Stromal cell of bone marrow (primary cell): ENCODE measurements around the gene TMEM108.
A peak's percentile ranks its signal among the peaks of the same experiment; 100 is the strongest.
"Not testable (repeated sequence)": the region's sequence is repeated elsewhere in the genome, so short reads cannot be mapped to it uniquely, and the experiment has no call there.

Experiments
- DNase-seq: peaks from one replicate; pipeline ENCODE4 v3.0.0-alpha.2; 2012; ENCODE audit warnings: low read depth

Gene TMEM108

DNA sequence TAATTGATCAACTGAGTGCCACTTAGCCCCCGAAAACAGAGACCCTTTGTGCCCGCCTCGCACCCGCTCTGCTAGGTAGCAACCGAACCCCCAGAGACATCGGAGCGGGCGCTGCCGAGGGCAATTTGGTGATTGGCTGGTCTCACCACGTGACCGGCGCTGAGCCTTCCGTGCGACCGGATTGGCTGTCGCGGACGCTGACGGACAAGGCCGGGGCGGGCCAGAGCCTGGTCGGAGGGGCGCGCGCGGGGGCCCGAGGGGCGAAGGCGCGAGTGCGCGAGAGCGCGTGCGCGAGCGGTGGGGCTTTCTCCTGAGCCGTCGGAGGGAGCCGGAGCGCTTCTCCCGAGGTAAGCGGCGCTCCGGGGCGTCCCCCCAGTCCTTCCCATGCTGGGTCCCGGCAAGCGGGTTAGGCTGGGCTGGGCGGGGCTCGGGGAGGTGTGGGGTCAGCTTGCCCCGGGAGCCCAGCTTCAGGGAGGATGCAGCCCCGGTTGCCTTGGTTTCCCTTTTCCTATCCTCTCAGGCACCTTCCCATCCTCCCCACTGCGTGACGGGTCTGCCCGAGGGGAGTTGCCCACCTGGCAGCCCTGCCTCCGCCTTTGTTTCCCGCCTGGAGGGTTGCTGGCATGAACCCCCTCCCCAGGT lies at the start of gene TMEM108:
Gene TMEM108, plus strand, starts transcription at position 303 of the 642 bp plus-strand sequence.
- peak; percentile 11 for DNase-seq

DNA sequence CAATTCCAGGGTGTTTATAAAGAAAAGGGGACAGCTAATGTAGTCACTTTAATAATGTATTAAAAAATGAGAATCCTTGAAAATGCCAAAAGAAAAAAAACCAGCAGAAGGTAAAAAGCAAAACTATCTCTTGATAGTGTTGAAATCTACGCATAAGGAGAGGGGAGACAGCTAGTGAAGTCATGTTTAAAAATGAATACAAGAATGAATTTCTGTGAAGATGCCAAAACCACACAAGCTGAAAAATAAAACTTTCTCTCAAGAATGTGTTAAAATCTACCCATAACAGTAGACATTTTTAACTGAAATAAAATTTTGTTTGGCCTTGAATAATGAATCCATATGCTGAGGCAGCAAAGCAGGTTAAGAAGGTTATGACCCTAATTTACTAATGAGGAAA lies 42.2 kb upstream of the TMEM108 start:
- no peak for DNase-seq

DNA sequence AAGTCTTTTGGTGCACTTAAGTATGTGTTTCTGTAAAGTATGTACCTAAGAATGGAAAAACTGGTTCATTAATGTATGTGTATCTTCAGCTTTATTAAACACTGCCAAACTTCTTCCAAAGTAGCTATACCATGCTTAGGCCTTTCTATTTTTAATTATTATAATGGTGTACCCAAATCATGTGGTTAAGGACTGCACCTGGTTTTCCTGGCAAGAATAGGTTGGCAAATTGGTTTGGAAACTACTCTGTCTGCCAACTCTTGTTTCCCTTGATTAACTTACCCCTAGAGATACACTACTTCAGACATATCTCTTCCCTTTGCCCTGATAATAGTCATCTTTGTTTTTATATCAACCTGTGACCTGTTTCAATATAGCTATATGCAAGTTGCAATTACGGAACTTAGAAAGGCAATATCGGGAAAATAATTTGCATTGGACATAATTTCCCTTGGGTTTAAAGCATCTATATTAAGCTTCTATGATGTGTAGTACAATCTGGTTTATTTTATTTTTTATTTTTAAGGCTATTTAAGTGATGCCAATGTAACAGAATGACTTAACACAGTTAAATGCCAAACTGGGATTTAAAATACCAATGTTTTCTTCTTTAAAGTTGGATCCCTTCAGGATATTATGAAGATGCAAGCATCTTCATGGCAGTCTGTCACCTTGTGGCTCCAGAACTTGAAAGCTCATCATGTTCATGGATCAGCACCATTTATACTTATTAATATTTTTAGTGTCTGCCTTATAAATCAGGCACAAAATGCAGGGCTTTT lies 40.6 kb upstream of the TMEM108 start:
- DNase-seq = no peak

DNA sequence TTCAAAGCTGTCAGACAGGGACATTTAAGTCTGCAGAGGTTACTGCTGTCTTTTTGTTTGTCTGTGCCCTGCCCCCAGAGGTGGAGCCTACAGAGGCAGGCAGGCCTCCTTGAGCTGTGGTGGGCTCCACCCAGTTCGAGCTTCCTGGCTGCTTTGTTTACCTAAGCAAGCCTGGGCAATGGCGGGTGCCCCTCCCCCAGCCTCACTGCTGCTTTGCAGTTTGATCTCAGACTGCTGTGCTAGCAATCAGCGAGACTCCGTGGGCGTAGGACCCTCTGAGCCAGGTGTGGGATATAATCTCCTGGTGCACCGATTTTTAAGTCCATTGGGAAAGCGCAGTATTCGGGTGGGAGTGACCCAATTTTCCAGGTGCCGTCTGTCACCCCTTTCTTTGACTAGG lies 33.2 kb upstream of the TMEM108 start:
- DNase-seq = not testable (repeated sequence)

DNA sequence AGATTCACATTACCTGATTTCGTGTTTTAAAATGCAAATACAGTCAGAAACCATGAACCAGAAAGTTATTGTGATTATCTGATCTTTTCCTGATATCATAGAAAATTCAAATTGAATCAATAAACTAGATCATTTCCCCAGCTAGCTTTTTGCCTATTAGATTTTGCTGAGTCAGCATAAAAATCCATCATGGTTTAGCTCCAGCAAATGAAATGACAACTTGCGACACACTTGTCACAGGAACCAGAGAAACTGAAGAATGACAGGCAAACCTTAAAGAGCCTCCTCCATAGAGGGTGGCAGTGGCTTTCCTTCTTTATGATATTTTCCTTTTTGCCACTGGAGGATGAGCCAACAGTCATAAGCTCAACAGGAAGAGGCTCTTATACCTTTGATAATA lies 30.6 kb upstream of the TMEM108 start:
- DNase-seq = no peak

DNA sequence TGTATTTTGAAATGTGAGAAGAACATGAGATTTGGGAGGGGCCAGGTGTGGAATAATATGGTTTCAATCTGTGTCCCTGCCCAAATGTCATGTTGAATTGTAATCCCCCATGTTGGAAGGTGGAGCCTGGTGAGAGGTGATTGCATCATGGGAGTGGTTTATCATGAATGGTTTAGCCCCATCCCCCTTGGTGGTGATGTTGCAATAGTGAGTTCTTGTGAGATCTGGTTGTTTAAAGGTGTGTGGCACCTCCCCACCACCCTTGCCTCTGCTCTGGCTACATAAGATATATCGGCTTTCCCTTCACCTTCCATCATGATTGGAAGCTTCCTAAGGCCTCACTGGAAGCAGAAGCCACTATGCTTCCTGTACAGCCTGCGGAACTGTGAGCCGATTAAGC lies 23.9 kb upstream of the TMEM108 start:
- no peak for DNase-seq

DNA sequence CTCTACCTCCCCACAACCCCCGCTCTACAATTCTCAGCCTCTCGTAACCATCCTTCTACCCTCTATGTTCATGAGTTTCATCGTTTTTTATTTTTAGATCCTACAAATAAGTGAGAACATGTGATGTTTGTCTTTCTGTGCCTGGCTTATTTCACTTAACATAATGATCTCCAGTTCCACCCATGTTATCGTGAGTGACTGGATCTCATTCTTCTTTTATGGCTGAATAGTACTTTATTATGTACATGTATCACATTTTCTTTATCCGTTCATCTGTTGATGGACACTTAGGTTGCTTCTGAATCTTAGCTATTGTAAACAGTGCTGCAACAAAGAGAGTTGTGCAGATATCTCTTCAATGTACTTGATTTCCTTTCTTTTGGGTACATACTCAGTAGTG lies 22.6 kb upstream of the TMEM108 start:
- not testable (repeated sequence) for DNase-seq

DNA sequence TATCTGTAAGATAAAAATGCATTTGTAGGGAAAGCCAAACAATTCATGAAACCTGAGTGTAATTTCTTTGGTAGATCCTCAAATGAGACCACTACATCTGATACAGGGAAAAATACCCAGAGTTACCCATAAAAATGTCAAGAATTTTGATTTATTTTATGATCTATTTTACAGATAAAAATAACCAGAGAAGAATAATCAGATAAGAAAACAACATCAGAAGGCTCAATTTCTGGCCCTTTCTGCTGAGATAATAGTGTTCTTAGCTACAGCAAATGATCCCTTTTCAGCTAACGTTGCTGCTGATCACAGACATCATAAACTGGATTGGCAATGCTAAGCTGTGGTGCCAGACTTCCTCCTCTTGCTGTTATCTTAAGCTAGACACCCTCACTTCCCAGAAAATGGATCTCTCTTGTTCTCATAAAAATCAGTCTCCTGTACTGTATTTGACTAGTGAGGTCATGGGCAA lies 21.3 kb upstream of the TMEM108 start:
- no peak for DNase-seq

DNA sequence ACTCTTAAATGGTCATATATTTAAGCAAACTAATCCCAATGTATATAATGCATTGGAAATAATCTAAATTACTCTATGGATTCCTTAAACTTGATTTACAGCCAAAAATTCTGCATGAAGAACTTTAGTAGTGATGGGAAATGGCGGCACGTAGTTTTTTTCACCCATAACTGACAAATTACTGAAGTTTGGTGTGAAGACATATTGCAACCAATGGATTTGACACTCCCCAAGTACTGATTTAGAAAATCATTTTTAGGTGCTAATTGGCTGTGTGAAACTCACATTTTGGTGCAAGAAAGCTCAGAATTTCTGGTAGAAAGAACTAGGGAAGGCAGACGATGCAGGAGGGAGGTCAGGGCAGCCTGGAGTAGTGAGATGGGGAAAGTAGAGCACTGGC lies 19.3 kb upstream of the TMEM108 start:
- no peak for DNase-seq

DNA sequence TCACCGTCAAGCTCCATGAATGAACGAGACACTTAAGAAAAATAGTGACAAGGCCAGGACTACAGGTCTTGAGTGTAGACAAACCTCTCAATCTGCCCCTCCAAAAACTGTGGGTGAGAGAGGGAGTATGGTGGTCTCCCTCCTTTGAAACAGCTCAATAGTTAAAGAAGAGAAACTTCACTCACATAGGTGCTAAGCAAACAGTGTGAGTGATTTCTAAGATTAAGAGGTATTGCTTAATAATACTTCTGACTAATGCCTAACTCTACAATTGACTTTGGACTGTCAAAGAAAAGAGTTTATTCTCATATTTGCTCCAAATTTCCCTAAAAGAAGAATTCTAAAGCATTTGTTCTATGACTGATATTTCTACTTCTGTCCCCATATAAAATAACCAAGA lies 17.0 kb upstream of the TMEM108 start:
- no peak for DNase-seq

DNA sequence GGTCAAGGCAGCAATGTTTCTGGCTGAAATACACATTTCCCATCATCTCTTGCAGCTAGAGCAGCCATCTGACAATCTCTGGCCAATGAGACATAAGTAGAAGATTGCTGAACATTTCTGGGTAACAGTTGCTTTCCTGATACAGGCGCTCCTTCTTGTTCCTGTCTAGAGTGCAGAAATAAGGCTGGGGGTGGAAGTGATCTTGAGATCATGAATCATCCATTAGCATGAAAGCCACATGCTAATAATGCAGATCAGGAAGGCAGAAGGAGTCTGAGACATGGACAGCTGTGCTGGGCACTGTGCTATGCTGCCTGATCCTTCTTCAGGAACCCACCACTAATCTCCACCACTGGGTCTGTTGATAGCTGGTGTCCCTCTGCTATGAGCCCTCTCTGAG lies 14.8 kb upstream of the TMEM108 start:
- no peak for DNase-seq

DNA sequence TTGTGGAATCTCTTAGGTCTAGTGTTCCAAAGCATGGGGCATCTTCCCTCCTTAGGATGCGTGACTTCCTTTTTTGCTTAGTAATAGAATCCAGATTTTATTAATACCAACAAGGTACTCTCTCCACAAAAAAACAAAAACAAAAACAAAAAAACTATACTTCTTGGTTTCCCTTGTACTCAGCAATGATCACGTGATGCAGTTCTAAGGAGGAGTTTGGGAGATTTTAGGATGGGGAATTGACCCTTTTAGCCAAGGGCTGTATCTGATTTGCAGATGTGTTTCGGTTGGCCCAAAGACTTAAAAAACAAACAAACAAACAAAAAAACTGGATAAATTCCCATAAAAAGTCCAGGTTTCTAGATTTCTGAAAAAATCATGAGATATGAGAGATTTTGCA lies 12.6 kb upstream of the TMEM108 start:
- no peak for DNase-seq

DNA sequence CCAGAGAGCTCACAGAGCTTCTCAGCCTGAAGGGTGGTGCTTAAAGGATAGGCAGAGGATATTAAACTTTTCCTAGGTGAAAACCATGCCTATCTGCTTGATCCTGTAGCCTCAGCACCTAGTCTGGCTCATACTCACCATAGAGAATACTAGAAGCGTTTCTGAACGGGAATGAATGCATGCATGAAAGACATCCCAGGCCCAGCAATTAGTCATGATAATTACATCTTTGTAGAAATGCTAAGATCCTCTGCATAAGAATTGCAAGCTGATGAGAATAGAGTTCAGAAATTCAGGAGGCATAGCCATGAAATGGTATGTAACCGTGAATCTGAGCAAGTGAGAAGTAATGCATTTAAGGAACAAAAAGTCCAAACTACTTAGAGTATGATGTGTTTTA lies 5.9 kb upstream of the TMEM108 start:
- DNase-seq = no peak

DNA sequence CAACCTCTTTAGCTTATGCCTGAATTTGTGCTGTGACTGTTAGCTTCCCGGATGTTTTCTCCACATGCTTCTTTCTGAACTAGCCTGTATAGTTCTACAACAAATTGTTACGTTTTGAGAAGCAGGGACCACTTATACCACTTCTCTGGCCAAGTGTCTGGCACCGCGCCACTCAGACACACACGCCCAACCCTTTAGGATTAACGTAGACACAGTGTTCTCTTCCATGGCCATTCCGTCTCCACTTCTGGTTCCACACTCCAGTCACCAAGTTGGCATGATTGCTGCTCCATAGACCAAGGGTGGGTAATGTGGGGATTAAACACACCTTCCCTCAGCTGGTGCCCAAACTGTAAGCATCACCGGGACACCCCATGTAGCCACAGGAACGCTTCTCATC lies 755 bp upstream of the TMEM108 start:
- DNase-seq = no peak

DNA sequence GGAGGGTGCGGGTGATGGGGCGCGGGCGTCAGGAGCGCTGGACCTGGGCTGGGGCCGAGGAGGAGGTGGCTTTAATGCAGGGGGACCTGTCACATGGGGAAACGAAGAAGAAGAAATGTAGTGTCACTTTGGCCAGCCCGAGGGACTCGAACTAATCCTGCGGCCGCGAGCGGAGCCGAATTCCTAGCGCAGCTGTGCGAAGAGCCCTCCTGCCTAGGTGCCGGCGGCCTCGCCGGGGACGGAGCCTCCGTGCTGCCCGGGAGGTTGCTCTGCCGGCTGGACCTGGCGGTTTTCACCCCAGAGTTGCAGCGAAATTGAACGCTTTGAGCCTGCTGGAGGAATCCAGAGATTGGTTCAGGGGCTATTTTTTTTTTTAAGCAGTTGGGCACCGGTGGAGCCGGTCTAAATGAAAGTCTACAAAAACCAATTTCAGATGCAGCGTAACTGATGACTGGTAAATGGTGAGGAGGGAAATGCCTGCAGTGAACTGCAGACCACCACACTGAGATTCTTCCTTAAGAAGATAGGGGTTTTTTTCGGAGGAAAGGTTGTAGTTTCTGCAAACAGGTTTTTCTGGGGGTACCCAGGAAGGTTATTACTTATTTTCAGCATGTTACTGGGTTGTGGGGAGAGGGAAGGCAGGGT lies 662 bp downstream of the TMEM108 start:
- no peak for DNase-seq

DNA sequence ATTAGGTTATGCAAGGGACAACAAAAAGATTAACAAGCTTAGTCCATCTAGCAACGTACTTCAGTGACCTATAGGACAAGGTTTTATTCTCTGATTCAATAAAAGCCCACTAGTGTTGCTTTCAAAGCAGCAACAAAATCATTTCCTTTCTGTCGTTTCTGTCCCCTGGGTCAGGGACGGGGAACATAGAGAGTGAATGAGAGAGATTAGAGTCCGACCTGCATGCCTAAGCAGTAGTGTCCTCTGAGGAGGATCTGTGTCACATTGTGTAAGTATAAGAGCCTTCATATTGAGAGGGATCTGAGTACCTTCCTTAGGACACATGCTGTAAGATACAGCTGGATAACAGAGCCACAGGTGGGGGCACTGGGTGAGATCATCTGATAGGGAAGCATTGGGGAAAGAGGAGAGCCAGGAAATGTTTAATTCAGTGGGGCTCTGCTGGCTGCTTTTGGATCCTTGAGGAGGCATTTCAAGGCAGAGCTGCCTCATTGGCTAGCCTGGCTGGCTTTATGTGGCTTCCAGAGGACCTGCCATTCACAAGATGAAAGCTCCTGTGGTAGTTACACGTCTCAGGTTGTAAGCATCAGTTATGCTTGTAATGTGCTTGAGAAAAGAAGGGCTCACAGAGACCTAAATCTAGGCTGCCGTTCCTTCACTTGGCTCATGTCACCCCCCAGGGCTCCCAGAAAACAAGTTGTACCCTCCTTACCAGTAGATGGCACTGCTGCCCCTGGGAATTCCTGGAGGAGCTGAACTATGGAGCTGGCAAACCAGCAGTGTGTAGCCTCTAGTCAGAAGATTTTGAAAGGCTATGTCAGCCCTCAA lies 2.7 kb downstream of the TMEM108 start:
- peak; percentile 66 for DNase-seq

DNA sequence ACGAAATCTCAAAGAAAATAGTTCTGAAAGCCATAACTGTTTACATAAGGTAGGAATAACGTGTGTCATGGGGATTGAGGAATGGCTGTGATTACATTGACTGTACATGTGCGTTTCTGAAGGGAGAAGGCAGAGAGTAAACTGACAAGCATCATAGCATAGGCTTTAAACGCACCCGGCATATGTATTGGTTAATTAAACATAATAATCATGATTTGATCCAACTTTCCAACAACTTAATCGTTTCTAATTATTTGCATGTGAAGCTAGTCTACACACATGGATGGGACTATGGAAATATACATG lies 3.3 kb downstream of the TMEM108 start:
- DNase-seq = no peak

DNA sequence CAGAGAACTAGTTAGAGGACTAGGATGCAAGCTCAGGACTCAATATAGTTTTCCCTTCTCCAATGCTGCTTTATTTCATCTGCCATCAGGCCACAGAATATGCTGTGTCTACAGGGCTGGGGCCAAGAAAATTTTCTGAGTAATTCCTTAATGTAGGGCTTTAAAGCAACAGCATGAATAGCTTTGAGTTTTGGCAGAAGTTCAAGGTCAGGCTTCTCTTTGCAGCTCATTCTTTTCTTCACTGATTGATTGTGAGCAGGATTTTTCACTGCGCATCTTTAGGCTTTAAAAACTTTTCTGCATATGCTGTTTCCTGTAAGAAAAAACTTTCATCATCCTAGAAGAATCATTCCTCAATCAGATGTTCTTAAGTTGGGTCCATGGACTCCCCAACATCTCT lies 4.6 kb downstream of the TMEM108 start:
- DNase-seq = peak; percentile 46

DNA sequence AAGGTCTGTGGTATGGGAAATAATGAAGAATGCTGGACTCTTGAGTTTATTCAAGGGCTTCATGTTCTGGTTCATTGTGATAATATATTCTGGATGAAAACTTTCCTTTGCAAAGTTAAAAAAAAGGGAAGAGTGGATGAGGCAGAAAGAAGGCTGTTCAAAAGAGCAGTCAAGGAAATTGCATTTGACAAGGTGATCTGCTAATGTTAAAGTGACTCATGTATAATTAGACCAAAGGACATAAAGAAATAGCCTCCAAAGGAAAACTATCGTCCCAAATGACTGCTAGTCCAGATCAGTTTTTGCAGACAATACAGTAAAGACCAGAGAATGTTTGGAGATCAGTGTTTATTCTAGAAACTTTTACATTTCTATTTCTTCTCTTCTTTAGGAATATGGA lies 9.8 kb downstream of the TMEM108 start:
- no peak for DNase-seq

DNA sequence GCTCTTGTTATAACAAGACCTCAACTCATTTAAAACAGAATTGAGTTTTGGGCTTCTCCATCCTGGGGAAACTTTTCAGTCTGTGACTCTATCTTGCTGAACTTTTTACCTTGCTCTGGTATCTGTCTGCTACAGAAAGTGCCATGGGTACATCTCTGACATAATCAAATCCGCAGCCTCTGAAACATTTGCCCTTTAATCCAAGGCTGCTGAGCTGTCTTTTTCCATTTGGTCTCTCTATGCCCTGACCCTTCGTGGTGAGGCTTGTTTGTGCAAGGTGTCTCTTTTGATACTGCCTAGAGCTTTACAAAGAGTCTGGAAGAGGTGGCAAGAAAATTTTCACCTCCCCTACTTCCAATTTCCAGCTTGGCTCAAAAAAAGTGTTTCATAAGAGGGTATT lies 11.3 kb downstream of the TMEM108 start:
- DNase-seq = no peak

DNA sequence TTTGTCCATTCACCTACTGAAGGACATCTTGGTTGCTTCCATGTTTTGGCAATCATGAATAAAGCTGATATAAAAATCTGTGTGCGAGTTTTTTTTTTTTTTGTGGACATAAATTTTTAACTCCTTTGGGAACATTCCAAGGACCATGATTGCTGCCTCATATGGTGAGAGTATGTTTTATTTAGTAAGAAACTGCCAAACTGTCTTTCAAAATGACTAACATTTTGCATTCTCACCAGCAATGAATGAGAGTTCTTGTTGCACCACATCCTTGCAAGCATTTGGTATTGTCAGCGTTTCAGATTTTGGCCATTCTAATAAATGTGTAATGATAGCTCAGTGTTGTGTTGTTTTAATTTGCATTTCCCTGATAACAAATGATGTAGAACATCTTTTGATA lies 12.7 kb downstream of the TMEM108 start:
- DNase-seq = no peak

DNA sequence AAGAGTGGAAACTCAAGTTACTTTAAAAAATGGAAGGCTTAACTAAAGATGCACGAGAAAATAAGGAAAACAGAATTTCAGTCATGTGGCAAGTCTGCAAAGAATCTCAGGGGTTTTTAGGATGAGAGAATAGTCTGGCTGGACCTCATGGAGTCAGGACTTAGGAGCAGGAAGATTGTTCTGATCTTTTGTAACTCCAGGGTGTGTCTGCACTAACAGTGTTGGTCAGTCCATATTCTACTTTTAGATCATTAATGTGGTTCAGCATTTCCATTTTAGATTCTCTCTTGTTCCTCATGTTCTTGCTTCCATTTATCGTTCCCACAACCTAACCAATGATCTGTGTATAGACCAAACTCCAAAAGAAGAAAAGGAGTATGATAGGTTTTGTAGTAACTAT lies 15.3 kb downstream of the TMEM108 start:
- no peak for DNase-seq

DNA sequence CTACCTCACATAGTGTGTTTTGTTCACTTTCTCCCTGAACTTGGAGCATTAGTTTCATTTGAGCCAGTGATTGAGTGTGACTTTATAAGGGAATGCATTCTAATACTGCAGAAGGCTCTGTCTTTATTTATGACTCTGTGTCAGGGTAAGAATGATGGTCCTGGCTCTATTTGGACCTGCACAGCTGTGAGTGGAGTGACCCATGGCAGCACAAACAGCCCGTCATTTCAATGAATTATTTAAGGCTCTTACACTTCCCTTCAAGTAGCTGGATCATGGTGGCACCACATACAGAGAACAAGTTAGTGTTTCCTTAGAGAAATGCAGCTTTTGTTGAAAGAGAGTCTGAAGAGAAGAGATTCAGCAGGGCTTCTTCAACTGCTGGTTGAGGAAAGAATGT lies 16.4 kb downstream of the TMEM108 start:
- no peak for DNase-seq
